ENCODE data around the gene CREB3L4. TPM values are rescaled to one million over a fixed set of nuclear protein-coding genes. Genes with fewer than 3 reads are reported as not detected.

Gene CREB3L4
- total and polyA plus RNA-seq, 2 of the 13 experiments (the other 11 are each of a cell fraction or from before 2014, with no cell fraction given): 9.9 to 18.7 TPM

DNA sequence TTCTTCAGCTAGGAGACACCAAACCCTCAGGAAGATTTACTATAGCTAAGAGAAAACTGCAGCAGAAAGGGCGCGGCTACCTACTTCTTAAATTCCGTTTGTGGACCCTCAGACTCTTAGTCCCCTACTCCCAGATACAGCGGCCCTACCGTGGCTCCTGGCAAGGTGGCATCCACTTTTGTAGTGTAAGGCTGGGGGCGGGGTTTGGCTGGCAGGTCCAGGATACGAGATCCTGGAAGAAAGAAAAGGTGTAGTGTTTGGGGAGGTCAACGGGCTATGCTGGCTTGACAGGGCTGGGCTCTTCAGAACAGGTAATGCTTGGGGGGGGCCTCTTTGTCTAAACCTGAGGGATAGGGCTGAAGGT, 280 bp downstream of the CREB3L4 start (continued):
- TF ChIP-seq, protein P1, sequence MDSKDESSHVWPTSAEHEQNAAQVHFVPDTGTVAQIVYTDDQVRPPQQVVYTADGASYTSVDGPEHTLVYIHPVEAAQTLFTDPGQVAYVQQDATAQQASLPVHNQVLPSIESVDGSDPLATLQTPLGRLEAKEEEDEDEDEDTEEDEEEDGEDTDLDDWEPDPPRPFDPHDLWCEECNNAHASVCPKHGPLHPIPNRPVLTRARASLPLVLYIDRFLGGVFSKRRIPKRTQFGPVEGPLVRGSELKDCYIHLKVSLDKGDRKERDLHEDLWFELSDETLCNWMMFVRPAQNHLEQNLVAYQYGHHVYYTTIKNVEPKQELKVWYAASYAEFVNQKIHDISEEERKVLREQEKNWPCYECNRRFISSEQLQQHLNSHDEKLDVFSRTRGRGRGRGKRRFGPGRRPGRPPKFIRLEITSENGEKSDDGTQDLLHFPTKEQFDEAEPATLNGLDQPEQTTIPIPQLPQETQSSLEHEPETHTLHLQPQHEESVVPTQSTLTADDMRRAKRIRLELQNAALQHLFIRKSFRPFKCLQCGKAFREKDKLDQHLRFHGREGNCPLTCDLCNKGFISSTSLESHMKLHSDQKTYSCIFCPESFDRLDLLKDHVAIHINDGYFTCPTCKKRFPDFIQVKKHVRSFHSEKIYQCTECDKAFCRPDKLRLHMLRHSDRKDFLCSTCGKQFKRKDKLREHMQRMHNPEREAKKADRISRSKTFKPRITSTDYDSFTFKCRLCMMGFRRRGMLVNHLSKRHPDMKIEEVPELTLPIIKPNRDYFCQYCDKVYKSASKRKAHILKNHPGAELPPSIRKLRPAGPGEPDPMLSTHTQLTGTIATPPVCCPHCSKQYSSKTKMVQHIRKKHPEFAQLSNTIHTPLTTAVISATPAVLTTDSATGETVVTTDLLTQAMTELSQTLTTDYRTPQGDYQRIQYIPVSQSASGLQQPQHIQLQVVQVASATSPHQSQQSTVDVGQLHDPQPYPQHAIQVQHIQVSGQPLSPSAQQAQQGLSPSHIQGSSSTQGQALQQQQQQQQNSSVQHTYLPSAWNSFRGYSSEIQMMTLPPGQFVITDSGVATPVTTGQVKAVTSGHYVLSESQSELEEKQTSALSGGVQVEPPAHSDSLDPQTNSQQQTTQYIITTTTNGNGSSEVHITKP (CRISPR knock-in tag; IDR thresholded peaks at IDR 0.05; ENCODE audit: low read depth): 0 out of 2 replicates have a peak, but pooled peaks have one; percentile 1
- TF ChIP-seq, protein P2, sequence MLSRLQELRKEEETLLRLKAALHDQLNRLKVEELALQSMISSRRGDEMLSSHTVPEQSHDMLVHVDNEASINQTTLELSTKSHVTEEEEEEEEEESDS (CRISPR knock-in tag; IDR thresholded peaks at IDR 0.05; ENCODE audit: borderline replicate concordance): peak; percentile 25; the same call in 1 of the 2 replicates
- TF ChIP-seq ARID2 (CRISPR knock-in tag; IDR thresholded peaks at IDR 0.05; ENCODE audit: borderline replicate concordance) (0 out of 2 replicates have a peak, but pooled peaks have one; percentile 1), ZNF224 (CRISPR knock-in tag; IDR thresholded peaks at IDR 0.05) (no peak)

DNA sequence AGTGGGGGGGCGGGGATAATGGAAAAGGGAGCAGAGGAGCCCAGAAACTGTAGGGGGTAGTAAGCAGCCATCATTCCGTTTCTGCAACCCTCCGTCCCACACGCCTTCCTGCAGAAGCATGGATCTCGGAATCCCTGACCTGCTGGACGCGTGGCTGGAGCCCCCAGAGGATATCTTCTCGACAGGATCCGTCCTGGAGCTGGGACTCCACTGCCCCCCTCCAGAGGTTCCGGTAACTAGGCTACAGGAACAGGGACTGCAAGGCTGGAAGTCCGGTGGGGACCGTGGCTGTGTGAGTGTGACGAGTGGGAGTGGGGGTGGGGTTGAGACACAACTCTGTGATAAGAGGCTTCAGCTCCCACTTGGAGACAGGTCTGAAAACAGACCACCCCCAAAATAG, 706 bp downstream of the CREB3L4 start:
- DNase-seq (ENCODE audit: low spot score) (no peak), FAIRE-seq (no peak), ATAC-seq (no peak)
- peak overlapping the region; percentile 83 for H3K27ac ChIP-seq (ENCODE audit: extremely low read length, insufficient read depth, low read length)
- ChIA-PET CTCF (ENCODE audit: low intra/inter-chr PET ratio, low total read pairs) (no interaction called here), POLR2A (interaction anchor here (1.4 to 10.0 kb wide), 4 partner anchors 9 to 200 kb away, joined by 4 to 209 read pairs (median 48); partner anchors contain the start of genes JTB, RAB13 and RPS27)
- 7% methylated on average over 9 of the region's 13 CpGs for whole genome bisulfite sequencing (ENCODE audit: low lambda C conversion rate)
- H3K36me3 ChIP-seq (replicated peaks in 1 of 2; ENCODE audit: control insufficient read depth in 1 of 2, insufficient read depth in 2 of 2, low read length in 2 of 2): peaks cover 0 to under 1% of the 10 kb centered on the region in 2 experiments; a peak in 1 of 5 replicates
- H3K79me2 ChIP-seq (ENCODE audit: insufficient read depth, low read length): peaks cover 6% of the 10 kb centered on the region
- no peaks in the 10 kb centered on the region for H4K20me1 ChIP-seq (ENCODE audit: insufficient read depth, low read length)
- H3K4me2 ChIP-seq (ENCODE audit: low read depth, low read length): peak overlapping the region; percentile 98
- peak overlapping the region; percentile 75 for H3K9ac ChIP-seq (ENCODE audit: insufficient read depth, low read depth, low read length)
- peaks cover 29% of the 10 kb centered on the region for H3K4me1 ChIP-seq (ENCODE audit: insufficient read depth, low read length)
- H3K4me3 ChIP-seq (replicated peaks in 1 of 3; ENCODE audit: insufficient read depth in 1 of 3, low read depth in 2 of 3, low read length in 3 of 3): peak overlapping the region; percentile 62 to 82 (median 72)
- H3K27me3 ChIP-seq (ENCODE audit: control insufficient read depth in 1 of 2, insufficient read depth in 2 of 2, low read length in 2 of 2): no peaks in the 10 kb centered on the region
- no TSS peak for BruUV-seq (replicated peaks)
- H3K9me3 ChIP-seq (ENCODE audit: low read length): no peaks in the 10 kb centered on the region
- no peak overlapping the region for H2AFZ ChIP-seq (ENCODE audit: low read length)
- intact Hi-C loops (cut with micrococcal nuclease; ENCODE audit: unreplicated experiment): loop anchor here (5.0 kb wide), 1 partner anchor 171 kb away; no protein-coding TSS in a partner anchor
- in situ Hi-C loops (cut with HindIII; ENCODE audit: extremely low pct_ligation_motif_present, low pct_unique_long_range_greater_than_20kb): no loop called here
- TF ChIP-seq NONO (IDR thresholded peaks at IDR 0.05) (no peak), NONO (CRISPR knock-in tag; conservative IDR thresholded peaks at IDR 0.05) (no peak), SOX6 (IDR thresholded peaks at IDR 0.05) (no peak), SOX6 (CRISPR knock-in tag; IDR thresholded peaks at IDR 0.05) (no peak), CCAR2 (optimal IDR thresholded peaks at IDR 0.05; ENCODE audit: low read depth, low read length) (no peak)
- TF ChIP-seq, protein P3, sequence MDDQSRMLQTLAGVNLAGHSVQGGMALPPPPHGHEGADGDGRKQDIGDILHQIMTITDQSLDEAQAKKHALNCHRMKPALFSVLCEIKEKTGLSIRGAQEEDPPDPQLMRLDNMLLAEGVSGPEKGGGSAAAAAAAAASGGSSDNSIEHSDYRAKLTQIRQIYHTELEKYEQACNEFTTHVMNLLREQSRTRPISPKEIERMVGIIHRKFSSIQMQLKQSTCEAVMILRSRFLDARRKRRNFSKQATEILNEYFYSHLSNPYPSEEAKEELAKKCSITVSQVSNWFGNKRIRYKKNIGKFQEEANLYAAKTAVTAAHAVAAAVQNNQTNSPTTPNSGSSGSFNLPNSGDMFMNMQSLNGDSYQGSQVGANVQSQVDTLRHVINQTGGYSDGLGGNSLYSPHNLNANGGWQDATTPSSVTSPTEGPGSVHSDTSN (CRISPR knock-in tag; IDR thresholded peaks at IDR 0.05; ENCODE audit: borderline replicate concordance): no peak
- TF ChIP-seq, protein P4, sequence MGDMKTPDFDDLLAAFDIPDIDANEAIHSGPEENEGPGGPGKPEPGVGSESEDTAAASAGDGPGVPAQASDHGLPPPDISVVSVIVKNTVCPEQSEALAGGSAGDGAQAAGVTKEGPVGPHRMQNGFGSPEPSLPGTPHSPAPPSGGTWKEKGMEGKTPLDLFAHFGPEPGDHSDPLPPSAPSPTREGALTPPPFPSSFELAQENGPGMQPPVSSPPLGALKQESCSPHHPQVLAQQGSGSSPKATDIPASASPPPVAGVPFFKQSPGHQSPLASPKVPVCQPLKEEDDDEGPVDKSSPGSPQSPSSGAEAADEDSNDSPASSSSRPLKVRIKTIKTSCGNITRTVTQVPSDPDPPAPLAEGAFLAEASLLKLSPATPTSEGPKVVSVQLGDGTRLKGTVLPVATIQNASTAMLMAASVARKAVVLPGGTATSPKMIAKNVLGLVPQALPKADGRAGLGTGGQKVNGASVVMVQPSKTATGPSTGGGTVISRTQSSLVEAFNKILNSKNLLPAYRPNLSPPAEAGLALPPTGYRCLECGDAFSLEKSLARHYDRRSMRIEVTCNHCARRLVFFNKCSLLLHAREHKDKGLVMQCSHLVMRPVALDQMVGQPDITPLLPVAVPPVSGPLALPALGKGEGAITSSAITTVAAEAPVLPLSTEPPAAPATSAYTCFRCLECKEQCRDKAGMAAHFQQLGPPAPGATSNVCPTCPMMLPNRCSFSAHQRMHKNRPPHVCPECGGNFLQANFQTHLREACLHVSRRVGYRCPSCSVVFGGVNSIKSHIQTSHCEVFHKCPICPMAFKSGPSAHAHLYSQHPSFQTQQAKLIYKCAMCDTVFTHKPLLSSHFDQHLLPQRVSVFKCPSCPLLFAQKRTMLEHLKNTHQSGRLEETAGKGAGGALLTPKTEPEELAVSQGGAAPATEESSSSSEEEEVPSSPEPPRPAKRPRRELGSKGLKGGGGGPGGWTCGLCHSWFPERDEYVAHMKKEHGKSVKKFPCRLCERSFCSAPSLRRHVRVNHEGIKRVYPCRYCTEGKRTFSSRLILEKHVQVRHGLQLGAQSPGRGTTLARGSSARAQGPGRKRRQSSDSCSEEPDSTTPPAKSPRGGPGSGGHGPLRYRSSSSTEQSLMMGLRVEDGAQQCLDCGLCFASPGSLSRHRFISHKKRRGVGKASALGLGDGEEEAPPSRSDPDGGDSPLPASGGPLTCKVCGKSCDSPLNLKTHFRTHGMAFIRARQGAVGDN (CRISPR knock-in tag; IDR thresholded peaks at IDR 0.05): no peak

Measured in HepG2 (cell line).